B cell (primary cell): Measurements from ENCODE around the gene KRT72. TPM values are rescaled to one million over a fixed set of nuclear protein-coding genes. Genes with fewer than 3 reads are reported as not detected.

Experiments used
- ATAC-seq: fragments of 200-7000 bp; cut with Tn5 transposase; one replicate; pipeline ENCODE4 v1.10.0; 2021; ENCODE audit warnings: low read depth, mild to moderate bottlenecking, moderate number of reproducible peaks, moderate library complexity
- CTCF ChIA-PET: fragments of 350-600 bp; sonication (Branson Sonifier 250); formaldehyde crosslinking; loops from one replicate; lab custom pipeline; 2021; ENCODE audit warnings: antibody characterized with exemption, inconsistent platforms; lab: Charles Lee
- POLR2A ChIA-PET: fragments of 350-600 bp; sonication (Branson Sonifier 250); formaldehyde crosslinking; loops from one replicate; lab custom pipeline; 2021; ENCODE audit warnings: antibody characterized with exemption; lab: Charles Lee
- DNase-seq: peaks from one replicate; pipeline ENCODE4 v3.0.0; 2013
- H2AFZ ChIP-seq: 2 replicates; pipeline ENCODE4 v1.6.1; 2012; ENCODE audit warnings: mild to moderate bottlenecking, low read depth, low read length; ENCODE audit not compliant: insufficient read depth, poor library complexity, severe bottlenecking
- H3K27ac ChIP-seq, 2 donors: 1 replicate in 1 of 2; 2 replicates in 1 of 2; pipeline ENCODE4 v1.5.1; 2012 to 2013; ENCODE audit warnings: low read length in 2 of 2, mild to moderate bottlenecking in 2 of 2, moderate library complexity in 1 of 2
- H3K27me3 ChIP-seq, 4 experiments: fragments of 200-600 bp in 1 of 4; sonication (generic) in 1 of 4; replicated peaks in 1 of 4; 1 replicate in 2 of 4; 2 replicates in 2 of 4; pipeline versions ENCODE4 v1.6.1 to v1.7.0; 2013 to 2016; ENCODE audit warnings: low read length in 3 of 4, mild to moderate bottlenecking in 2 of 4, mixed read lengths in 1 of 4, moderate library complexity in 1 of 4; ENCODE audit not compliant: insufficient read depth in 4 of 4, control insufficient read depth in 3 of 4; ENCODE audit errors: control extremely low read depth in 1 of 4
- H3K36me3 ChIP-seq, 2 experiments: replicated peaks in 1 of 2; 1 replicate in 1 of 2; 2 replicates in 1 of 2; pipeline versions ENCODE4 v1.6.1 to v1.7.1; 2013; ENCODE audit warnings: low read length in 1 of 2; ENCODE audit not compliant: insufficient read depth in 2 of 2, control insufficient read depth in 1 of 2; ENCODE audit errors: control extremely low read depth in 1 of 2, extremely low read depth in 1 of 2
- H3K4me1 ChIP-seq, 2 donors: fragments of 200-600 bp in 1 of 2; sonication (generic) in 1 of 2; 1 replicate in 1 of 2; 2 replicates in 1 of 2; pipeline versions ENCODE4 v1.5.1 to v1.6.1; 2013 to 2017; ENCODE audit warnings: low read length in 2 of 2; ENCODE audit not compliant: control insufficient read depth in 2 of 2, insufficient read depth in 2 of 2
- H3K4me2 ChIP-seq: replicated peaks from 2 replicates; pipeline ENCODE3; 2012; ENCODE audit warnings: mild to moderate bottlenecking, low read depth, low read length; ENCODE audit not compliant: poor library complexity, severe bottlenecking
- H3K4me3 ChIP-seq, 5 experiments: fragments of 200-600 bp in 1 of 5; sonication (generic) in 1 of 5; 1 replicate in 3 of 5; 2 replicates in 2 of 5; pipeline versions ENCODE4 v1.5.1 to v1.7.0; 2011 to 2016; ENCODE audit warnings: low read length in 4 of 5, mild to moderate bottlenecking in 4 of 5, low read depth in 2 of 5, control low read depth in 1 of 5, moderate library complexity in 1 of 5; ENCODE audit not compliant: insufficient read depth in 1 of 5; ENCODE audit errors: control extremely low read depth in 1 of 5, extremely low read depth in 1 of 5
- H3K79me2 ChIP-seq: fragments of 200-600 bp; sonication (generic); one replicate; pipeline ENCODE4 v1.6.0; 2016; ENCODE audit warnings: low read length; ENCODE audit not compliant: control insufficient read depth, insufficient read depth
- H3K9ac ChIP-seq: fragments of 200-600 bp; sonication (generic); 2 replicates; pipeline ENCODE4 v1.6.1; 2017; ENCODE audit warnings: mild to moderate bottlenecking, low read length, moderate library complexity
- H3K9me3 ChIP-seq, 3 donors: one replicate each; pipeline versions ENCODE4 v1.6.1 to v1.7.1; 2013; ENCODE audit warnings: low read length in 2 of 3; ENCODE audit not compliant: control insufficient read depth in 2 of 3, insufficient read depth in 1 of 3; ENCODE audit errors: control extremely low read depth in 1 of 3
- H4K20me1 ChIP-seq: 2 replicates; pipeline ENCODE4 v1.6.0; 2012; ENCODE audit warnings: mild to moderate bottlenecking, low read length; ENCODE audit not compliant: insufficient read depth, control insufficient read depth, poor library complexity, severe bottlenecking
- H3K27ac Mint-ChIP-seq: one replicate; pipeline ENCODE4 v1.8.0; 2021; ENCODE audit warnings: mixed read lengths
- H3K27me3 Mint-ChIP-seq: one replicate; pipeline ENCODE4 v1.8.0; 2021; ENCODE audit warnings: mixed read lengths
- H3K4me1 Mint-ChIP-seq: one replicate; pipeline ENCODE4 v1.8.0; 2021; ENCODE audit warnings: mixed read lengths
- H3K4me3 Mint-ChIP-seq: one replicate; pipeline ENCODE4 v1.8.0; 2021; ENCODE audit warnings: mixed read lengths
- H3K9me3 Mint-ChIP-seq: one replicate; pipeline ENCODE4 v1.8.0; 2022; ENCODE audit warnings: mixed read lengths; ENCODE audit not compliant: insufficient read depth
- CTCF ChIP-seq: fragments of 200-600 bp; IDR thresholded peaks from one replicate; pipeline ENCODE4 v1.8.0; 2022; ENCODE audit warnings: antibody characterized with exemption, mild to moderate bottlenecking
- EZH2 ChIP-seq: IDR thresholded peaks from 2 replicates; pipeline ENCODE4 v1.6.1; 2012; ENCODE audit warnings: borderline replicate concordance, low read depth, mild to moderate bottlenecking, moderate library complexity, low read length; ENCODE audit not compliant: insufficient read depth, poor library complexity, severe bottlenecking
- WGBS: methylation state at CpG from one replicate; pipeline ENCODE4 v1.1.5; 2013; ENCODE audit warnings: missing lambda C conversion rate; ENCODE audit not compliant: insufficient coverage; 5-methylcytosine and 5-hydroxymethylcytosine counted together
- intact Hi-C: fragments of 100-400 bp; cut with micrococcal nuclease; formaldehyde crosslinking; loops from one replicate; pipeline ENCODE4 v1.10.0; 2022
- polyA plus RNA-seq: library from polyadenylated mRNA; depleted of rRNA; stranded (reverse); fragments of >200 nt; gene quantifications from 2 replicates; pipeline ENCODE4 v1.2.3, GENCODE V29; 2012
- total RNA-seq, 2 donors: library from RNA; stranded (reverse); fragments of 120-200 nt in 1 of 2; gene quantifications; 1 replicate in 1 of 2; 2 replicates in 1 of 2; pipeline versions ENCODE4 v1.2.3 to v1.2.4, GENCODE V29; 2013 to 2022

KRT72 gene
- total and polyA plus RNA-seq, 2 donors (not counting 1 experiment from before 2014, with no cell fraction given) = 0.04 TPM; not detected in 1

- H3K4me1 Mint-ChIP-seq = no peaks in the 10 kb centered on the region
- H3K79me2 ChIP-seq = no peaks in the 10 kb centered on the region
- H2AFZ ChIP-seq = no peak overlapping the region
- intact Hi-C loops = no loop called here
- H3K4me2 ChIP-seq = no peak overlapping the region
- TF ChIP-seq EZH2 = no peak
- TF ChIP-seq CTCF = no peak
- POLR2A ChIA-PET = no interaction called here
- H3K27me3 Mint-ChIP-seq = peaks cover 20% of the 10 kb centered on the region
- no peak overlapping the region for H3K27ac ChIP-seq
- H3K9me3 Mint-ChIP-seq = no peaks in the 10 kb centered on the region
- CTCF ChIA-PET = no interaction called here
- H3K9ac ChIP-seq = no peak overlapping the region
- no peak overlapping the region for H3K27ac Mint-ChIP-seq
- 80% methylated on average over 6 of the region's 7 CpGs for WGBS
- H3K27me3 ChIP-seq = peaks cover 0 to 5% (median 1%) of the 10 kb centered on the region in 4 experiments
- no peak for ATAC-seq
- no peak overlapping the region for H3K4me3 Mint-ChIP-seq
- H4K20me1 ChIP-seq = no peaks in the 10 kb centered on the region
- no peaks in the 10 kb centered on the region for H3K4me1 ChIP-seq
- DNase-seq = no peak
- H3K4me3 ChIP-seq = no peak overlapping the region
- no peaks in the 10 kb centered on the region for H3K9me3 ChIP-seq
- H3K36me3 ChIP-seq = no peaks in the 10 kb centered on the region
These were observed 28.8 kb upstream of the KRT72 start for GRCh38 chr12:52630008-52630500.

- no peak for ATAC-seq
- no peak overlapping the region for H3K4me3 ChIP-seq
These were observed 28.2 kb upstream of the KRT72 start for GRCh38 chr12:52629281-52630007.

More at GRCh38 chr12:52629281-52630007, 28.2 kb upstream of the KRT72 start:
- Mint-ChIP-seq H3K9me3 (no peaks in the 10 kb centered on the region), H3K27me3 (peaks cover 22% of the 10 kb centered on the region), H3K4me1 (no peaks in the 10 kb centered on the region), H3K27ac (no peak overlapping the region), H3K4me3 (no peak overlapping the region)
- intact Hi-C loops = no loop called here
- Histone ChIP-seq H3K27me3 (peaks cover 0 to 2% (median 0%) of the 10 kb centered on the region in 4 experiments), H3K9me3 (no peaks in the 10 kb centered on the region), H3K9ac (no peak overlapping the region), H2AFZ (no peak overlapping the region), H4K20me1 (no peaks in the 10 kb centered on the region), H3K4me2 (no peak overlapping the region), H3K27ac (no peak overlapping the region), H3K36me3 (no peaks in the 10 kb centered on the region), H3K79me2 (no peaks in the 10 kb centered on the region), H3K4me1 (no peaks in the 10 kb centered on the region)
- POLR2A ChIA-PET = no interaction called here
- CTCF ChIA-PET = no interaction called here
- no peak for TF ChIP-seq EZH2
- no peak for TF ChIP-seq CTCF
- no peak for DNase-seq
- WGBS = 76% methylated on average over 9 of the region's 12 CpGs
